ENCODE measurements around the gene ETV7. TPM values are rescaled to one million over a fixed set of nuclear protein-coding genes. Genes with fewer than 3 reads are reported as not detected.

The ETV7 gene
- total RNA-seq, 1 donor, result 0.73 TPM

GRCh38 chr6:36331381-36331780, 56.1 kb downstream of the ETV7 start:
- Histone ChIP-seq H3K27me3 (ENCODE audit: insufficient read depth, low read length) (peaks cover 13% of the 10 kb centered on the region), H3K4me1 (ENCODE audit: insufficient read depth, low read length) (peaks cover 3% of the 10 kb centered on the region), H3K9me3 (ENCODE audit: low read depth, low read length) (no peaks in the 10 kb centered on the region), H3K4me3 (ENCODE audit: low read length) (no peak overlapping the region)

GRCh38 chr6:36330366-36330765, 57.1 kb downstream of the ETV7 start:
- H3K4me3 ChIP-seq (ENCODE audit: low read length), result no peak overlapping the region
- no peaks in the 10 kb centered on the region for H3K9me3 ChIP-seq (ENCODE audit: low read depth, low read length)

GRCh38 chr6:36329798-36330291, 57.6 kb downstream of the ETV7 start:
- Histone ChIP-seq H3K4me3 (ENCODE audit: low read length) (no peak overlapping the region), H3K27me3 (ENCODE audit: insufficient read depth, low read length) (peaks cover 11% of the 10 kb centered on the region), H3K9me3 (ENCODE audit: low read depth, low read length) (no peaks in the 10 kb centered on the region), H3K4me1 (ENCODE audit: insufficient read depth, low read length) (peaks cover 3% of the 10 kb centered on the region)

More at GRCh38 chr6:36330366-36330765, 57.1 kb downstream of the ETV7 start:
- peaks cover 13% of the 10 kb centered on the region for H3K27me3 ChIP-seq (ENCODE audit: insufficient read depth, low read length)
- H3K4me1 ChIP-seq (ENCODE audit: insufficient read depth, low read length), result peaks cover 3% of the 10 kb centered on the region

GRCh38 chr6:36328600-36328999, 58.9 kb downstream of the ETV7 start:
- H3K27me3 ChIP-seq (ENCODE audit: insufficient read depth, low read length), result no peaks in the 10 kb centered on the region
- no peak overlapping the region for H3K4me3 ChIP-seq (ENCODE audit: low read length)
- H3K4me1 ChIP-seq (ENCODE audit: insufficient read depth, low read length), result no peaks in the 10 kb centered on the region
- no peaks in the 10 kb centered on the region for H3K9me3 ChIP-seq (ENCODE audit: low read depth, low read length)

- Histone ChIP-seq H3K27me3 (ENCODE audit: insufficient read depth, low read length) (no peaks in the 10 kb centered on the region), H3K9me3 (ENCODE audit: low read depth, low read length) (no peaks in the 10 kb centered on the region), H3K4me1 (ENCODE audit: insufficient read depth, low read length) (no peaks in the 10 kb centered on the region), H3K4me3 (ENCODE audit: low read length) (no peak overlapping the region)
Observed at GRCh38 chr6:36327919-36328236, 59.6 kb downstream of the ETV7 start.

- Histone ChIP-seq H3K4me1 (ENCODE audit: insufficient read depth, low read length) (no peaks in the 10 kb centered on the region), H3K9me3 (ENCODE audit: low read depth, low read length) (no peaks in the 10 kb centered on the region), H3K27me3 (ENCODE audit: insufficient read depth, low read length) (no peaks in the 10 kb centered on the region), H3K4me3 (ENCODE audit: low read length) (no peak overlapping the region)
Observed at GRCh38 chr6:36327226-36327918, 60.1 kb downstream of the ETV7 start.

- no peak overlapping the region for H3K4me3 ChIP-seq (ENCODE audit: low read length)
- H3K9me3 ChIP-seq (ENCODE audit: low read depth, low read length), result no peaks in the 10 kb centered on the region
- H3K4me1 ChIP-seq (ENCODE audit: insufficient read depth, low read length), result no peaks in the 10 kb centered on the region
- no peaks in the 10 kb centered on the region for H3K27me3 ChIP-seq (ENCODE audit: insufficient read depth, low read length)
Observed at GRCh38 chr6:36326356-36326995, 61.0 kb downstream of the ETV7 start.

GRCh38 chr6:36324715-36325114, 62.8 kb downstream of the ETV7 start:
- Histone ChIP-seq H3K4me1 (ENCODE audit: insufficient read depth, low read length) (no peaks in the 10 kb centered on the region), H3K9me3 (ENCODE audit: low read depth, low read length) (no peaks in the 10 kb centered on the region), H3K4me3 (ENCODE audit: low read length) (no peak overlapping the region), H3K27me3 (ENCODE audit: insufficient read depth, low read length) (no peaks in the 10 kb centered on the region)

- Histone ChIP-seq H3K4me3 (ENCODE audit: low read length) (no peak overlapping the region), H3K27me3 (ENCODE audit: insufficient read depth, low read length) (no peaks in the 10 kb centered on the region), H3K9me3 (ENCODE audit: low read depth, low read length) (no peaks in the 10 kb centered on the region), H3K4me1 (ENCODE audit: insufficient read depth, low read length) (no peaks in the 10 kb centered on the region)
Observed at GRCh38 chr6:36324191-36324590, 63.3 kb downstream of the ETV7 start.

- H3K9me3 ChIP-seq (ENCODE audit: low read depth, low read length), result no peaks in the 10 kb centered on the region
- no peaks in the 10 kb centered on the region for H3K4me1 ChIP-seq (ENCODE audit: insufficient read depth, low read length)
- H3K27me3 ChIP-seq (ENCODE audit: insufficient read depth, low read length), result no peaks in the 10 kb centered on the region
- H3K4me3 ChIP-seq (ENCODE audit: low read length), result no peak overlapping the region
Observed at GRCh38 chr6:36323062-36323461, 64.4 kb downstream of the ETV7 start.

GRCh38 chr6:36322591-36322990, 64.9 kb downstream of the ETV7 start:
- Histone ChIP-seq H3K4me1 (ENCODE audit: insufficient read depth, low read length) (no peaks in the 10 kb centered on the region), H3K9me3 (ENCODE audit: low read depth, low read length) (no peaks in the 10 kb centered on the region), H3K4me3 (ENCODE audit: low read length) (no peak overlapping the region), H3K27me3 (ENCODE audit: insufficient read depth, low read length) (no peaks in the 10 kb centered on the region)

GRCh38 chr6:36320475-36320874, 67.0 kb downstream of the ETV7 start:
- no peaks in the 10 kb centered on the region for H3K27me3 ChIP-seq (ENCODE audit: insufficient read depth, low read length)
- no peaks in the 10 kb centered on the region for H3K9me3 ChIP-seq (ENCODE audit: low read depth, low read length)
- H3K4me1 ChIP-seq (ENCODE audit: insufficient read depth, low read length), result no peaks in the 10 kb centered on the region
- H3K4me3 ChIP-seq (ENCODE audit: low read length), result no peak overlapping the region

GRCh38 chr6:36319821-36320220, 67.6 kb downstream of the ETV7 start:
- Histone ChIP-seq H3K4me3 (ENCODE audit: low read length) (no peak overlapping the region), H3K9me3 (ENCODE audit: low read depth, low read length) (no peaks in the 10 kb centered on the region), H3K4me1 (ENCODE audit: insufficient read depth, low read length) (no peaks in the 10 kb centered on the region), H3K27me3 (ENCODE audit: insufficient read depth, low read length) (no peaks in the 10 kb centered on the region)

GRCh38 chr6:36319436-36319762, 68.1 kb downstream of the ETV7 start:
- H3K4me1 ChIP-seq (ENCODE audit: insufficient read depth, low read length), result no peaks in the 10 kb centered on the region
- H3K9me3 ChIP-seq (ENCODE audit: low read depth, low read length), result no peaks in the 10 kb centered on the region
- no peak overlapping the region for H3K4me3 ChIP-seq (ENCODE audit: low read length)
- no peaks in the 10 kb centered on the region for H3K27me3 ChIP-seq (ENCODE audit: insufficient read depth, low read length)

GRCh38 chr6:36318690-36319435, 68.6 kb downstream of the ETV7 start:
- H3K27me3 ChIP-seq (ENCODE audit: insufficient read depth, low read length), result no peaks in the 10 kb centered on the region
- no peak overlapping the region for H3K4me3 ChIP-seq (ENCODE audit: low read length)
- no peaks in the 10 kb centered on the region for H3K9me3 ChIP-seq (ENCODE audit: low read depth, low read length)
- H3K4me1 ChIP-seq (ENCODE audit: insufficient read depth, low read length), result no peaks in the 10 kb centered on the region

Measured in mononuclear cell (primary cell).